OCI-LY3 (cell line): ENCODE results near the gene SLC45A3.

Source experiments
- H2AFZ ChIP-seq: fragments of 200-600, 300-600 bp; shearing (Covaris generic); 2 replicates; pipeline ENCODE4 v1.6.0; 2014; ENCODE audit warnings: antibody characterized with exemption, low read depth, low read length
- H3K27ac ChIP-seq: fragments of 200-600, 300-600 bp; sonication (generic); 2 replicates; pipeline ENCODE4 v1.5.1; 2014; ENCODE audit warnings: mild to moderate bottlenecking, low read length, moderate library complexity, mixed read lengths
- H3K27me3 ChIP-seq: fragments of 200-600, 300-600 bp; sonication (generic); 2 replicates; pipeline ENCODE4 v1.6.1; 2014; ENCODE audit warnings: low read depth, low read length, mixed read lengths
- H3K36me3 ChIP-seq: fragments of 200-600, 300-600 bp; sonication (generic); replicated peaks from 2 replicates; pipeline ENCODE3; 2014; ENCODE audit warnings: low read depth, low read length, mixed read lengths
- H3K4me1 ChIP-seq: fragments of 300-600, 200-600 bp; sonication (generic); 2 replicates; pipeline ENCODE4 v1.6.1; 2014; ENCODE audit warnings: low read length, mixed read lengths
- H3K4me2 ChIP-seq: fragments of 200-600, 300-600 bp; sonication (generic); 2 replicates; pipeline ENCODE4 v1.6.1; 2014; ENCODE audit warnings: low read length, mixed read lengths
- H3K4me3 ChIP-seq: fragments of 300-600, 200-600 bp; sonication (generic); 2 replicates; pipeline ENCODE4 v1.5.1; 2014; ENCODE audit warnings: antibody characterized with exemption, mild to moderate bottlenecking, low read length, moderate library complexity
- H3K79me2 ChIP-seq: fragments of 300-600, 200-600 bp; shearing (Covaris generic); 2 replicates; pipeline ENCODE4 v1.6.1; 2014; ENCODE audit warnings: mild to moderate bottlenecking, low read length, mixed read lengths
- H3K9ac ChIP-seq: fragments of 300-600, 200-600 bp; shearing (Covaris generic); 2 replicates; pipeline ENCODE4 v1.6.0; 2014; ENCODE audit warnings: mild to moderate bottlenecking, low read length, moderate library complexity
- H3K9me3 ChIP-seq: fragments of 200-600, 300-600 bp; shearing (Covaris generic); 2 replicates; pipeline ENCODE4 v1.6.1; 2014; ENCODE audit warnings: low read length, mixed read lengths; ENCODE audit not compliant: insufficient read depth
- H4K20me1 ChIP-seq: fragments of 200-600, 300-600 bp; sonication (generic); 2 replicates; pipeline ENCODE4 v1.6.1; 2016; ENCODE audit warnings: low read length, mixed read lengths; ENCODE audit not compliant: insufficient read depth
- EZH2phosphoT487 ChIP-seq: fragments of 200-600 bp; shearing (Covaris generic); IDR thresholded peaks from 2 replicates; pipeline ENCODE4 v1.6.1; 2018; ENCODE audit warnings: antibody characterized with exemption, mixed run types, low read depth
- TF ChIP-seq, protein P1 (sequence below): fragments of 200-600, 300-600 bp; sonication (generic); IDR thresholded peaks from 2 replicates; pipeline ENCODE4 v1.5.1; 2014; ENCODE audit warnings: antibody characterized with exemption, low read length, low read depth

SLC45A3 gene

DNA sequence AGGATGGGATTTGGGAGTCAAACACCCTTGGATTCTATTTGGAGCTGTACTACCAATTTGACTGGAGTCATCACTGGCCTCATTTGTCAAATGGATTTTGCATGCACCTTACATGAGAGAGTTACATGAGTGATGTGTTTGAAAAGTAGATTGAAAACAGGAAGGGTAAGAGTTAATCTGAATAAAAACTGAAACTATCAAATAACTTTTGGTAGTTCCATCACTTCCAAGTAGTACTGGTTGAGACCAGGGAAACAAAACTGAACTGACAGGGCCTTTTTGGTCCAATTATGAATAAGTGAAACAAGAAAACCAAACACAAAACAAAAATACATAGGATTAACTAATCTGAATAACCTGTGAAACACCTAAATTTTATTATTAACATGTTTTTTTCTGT lies 39.5 kb upstream of the SLC45A3 start:
- peaks cover 84% of the 10 kb centered on the region for H3K36me3 ChIP-seq
- no peak overlapping the region for H2AFZ ChIP-seq
- H3K4me3 ChIP-seq = no peak overlapping the region
- H3K9me3 ChIP-seq = no peaks in the 10 kb centered on the region
- H3K4me2 ChIP-seq = no peak overlapping the region
- peaks cover 45% of the 10 kb centered on the region for H3K79me2 ChIP-seq
- 0 out of 2 replicates have a peak overlapping the region, but pooled peaks have one; percentile 1 for H3K27ac ChIP-seq
- TF ChIP-seq, protein P1, sequence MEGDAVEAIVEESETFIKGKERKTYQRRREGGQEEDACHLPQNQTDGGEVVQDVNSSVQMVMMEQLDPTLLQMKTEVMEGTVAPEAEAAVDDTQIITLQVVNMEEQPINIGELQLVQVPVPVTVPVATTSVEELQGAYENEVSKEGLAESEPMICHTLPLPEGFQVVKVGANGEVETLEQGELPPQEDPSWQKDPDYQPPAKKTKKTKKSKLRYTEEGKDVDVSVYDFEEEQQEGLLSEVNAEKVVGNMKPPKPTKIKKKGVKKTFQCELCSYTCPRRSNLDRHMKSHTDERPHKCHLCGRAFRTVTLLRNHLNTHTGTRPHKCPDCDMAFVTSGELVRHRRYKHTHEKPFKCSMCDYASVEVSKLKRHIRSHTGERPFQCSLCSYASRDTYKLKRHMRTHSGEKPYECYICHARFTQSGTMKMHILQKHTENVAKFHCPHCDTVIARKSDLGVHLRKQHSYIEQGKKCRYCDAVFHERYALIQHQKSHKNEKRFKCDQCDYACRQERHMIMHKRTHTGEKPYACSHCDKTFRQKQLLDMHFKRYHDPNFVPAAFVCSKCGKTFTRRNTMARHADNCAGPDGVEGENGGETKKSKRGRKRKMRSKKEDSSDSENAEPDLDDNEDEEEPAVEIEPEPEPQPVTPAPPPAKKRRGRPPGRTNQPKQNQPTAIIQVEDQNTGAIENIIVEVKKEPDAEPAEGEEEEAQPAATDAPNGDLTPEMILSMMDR = no peak
- no peak for TF ChIP-seq EZH2phosphoT487
- no peaks in the 10 kb centered on the region for H3K27me3 ChIP-seq
- peaks cover 15% of the 10 kb centered on the region; the same call in 1 of the 2 replicates for H3K4me1 ChIP-seq
- H4K20me1 ChIP-seq = peaks cover 17% of the 10 kb centered on the region
- no peak overlapping the region for H3K9ac ChIP-seq

DNA sequence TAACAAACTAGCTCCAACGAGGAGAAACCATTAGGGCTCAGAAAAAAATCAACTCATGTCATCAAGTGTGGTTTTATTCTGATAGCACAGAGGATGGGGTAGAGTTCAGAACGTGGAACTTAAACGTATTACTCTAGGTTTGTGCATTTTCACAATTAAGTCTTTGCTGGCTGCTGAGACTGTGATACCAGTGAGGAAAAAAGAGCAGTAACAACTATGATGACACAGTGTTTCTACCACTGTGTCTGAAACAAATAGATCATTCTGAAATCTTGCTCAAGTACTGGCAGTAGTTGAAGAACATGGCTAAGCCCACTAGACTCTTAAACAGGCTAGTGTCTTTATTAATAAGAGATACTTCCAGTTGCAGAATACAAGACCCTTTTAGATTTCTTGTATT lies 38.7 kb upstream of the SLC45A3 start:
- H3K4me1 ChIP-seq = peaks cover 15% of the 10 kb centered on the region; the same call in 1 of the 2 replicates
- no peak overlapping the region for H3K9ac ChIP-seq
- H3K4me3 ChIP-seq = no peak overlapping the region
- H3K36me3 ChIP-seq = peaks cover 84% of the 10 kb centered on the region
- no peak overlapping the region for H3K27ac ChIP-seq
- H3K79me2 ChIP-seq = peaks cover 38% of the 10 kb centered on the region
- no peaks in the 10 kb centered on the region for H3K27me3 ChIP-seq
- peaks cover 16% of the 10 kb centered on the region for H4K20me1 ChIP-seq
- no peaks in the 10 kb centered on the region for H3K9me3 ChIP-seq
- H3K4me2 ChIP-seq = no peak overlapping the region
- no peak overlapping the region for H2AFZ ChIP-seq
- TF ChIP-seq EZH2phosphoT487 = no peak
- TF ChIP-seq, protein P1 = no peak

DNA sequence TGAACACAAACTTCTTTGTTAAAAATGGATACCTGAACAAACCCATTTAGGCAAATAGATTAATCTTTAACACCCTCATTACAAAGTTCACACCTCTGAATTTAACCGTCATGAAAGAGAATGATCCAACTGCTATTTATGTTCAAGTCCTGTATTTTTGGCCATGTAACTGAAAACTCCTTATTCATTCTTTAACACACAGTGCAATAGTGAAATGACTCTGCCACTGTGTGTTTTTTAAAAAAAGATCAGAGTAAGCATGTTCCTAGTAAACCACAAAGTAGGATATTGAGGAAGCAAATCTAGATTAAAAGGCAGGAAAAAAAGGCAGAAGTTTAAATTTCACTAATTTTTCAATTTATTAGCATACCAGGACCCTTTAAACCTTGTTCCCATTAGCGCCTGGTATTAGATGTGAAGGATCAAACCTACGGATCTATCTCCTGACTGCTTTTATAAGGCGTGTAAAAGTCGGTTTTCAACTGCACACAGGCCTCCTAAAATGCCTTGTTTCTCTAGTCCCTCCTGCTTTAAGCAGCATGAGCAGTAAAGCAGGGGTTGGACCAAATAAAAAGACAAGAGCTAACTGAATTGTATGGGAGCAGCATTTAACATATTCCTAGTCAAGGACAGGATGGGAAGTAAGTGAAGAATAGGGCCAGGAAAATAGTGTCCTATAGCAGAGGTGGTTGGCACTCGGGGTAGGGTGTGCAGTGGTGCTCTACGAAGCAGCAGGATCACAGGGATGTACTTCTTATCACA lies 36.2 kb upstream of the SLC45A3 start:
- Histone ChIP-seq H4K20me1 (peaks cover 12% of the 10 kb centered on the region), H2AFZ (no peak overlapping the region), H3K36me3 (peaks cover 86% of the 10 kb centered on the region), H3K4me1 (peaks cover 15% of the 10 kb centered on the region; the same call in 1 of the 2 replicates), H3K79me2 (peaks cover 22% of the 10 kb centered on the region), H3K4me2 (no peak overlapping the region), H3K27me3 (no peaks in the 10 kb centered on the region), H3K9ac (no peak overlapping the region), H3K4me3 (no peak overlapping the region), H3K27ac (no peak overlapping the region), H3K9me3 (no peaks in the 10 kb centered on the region)
- TF ChIP-seq, protein P1 = no peak
- TF ChIP-seq EZH2phosphoT487 = no peak

DNA sequence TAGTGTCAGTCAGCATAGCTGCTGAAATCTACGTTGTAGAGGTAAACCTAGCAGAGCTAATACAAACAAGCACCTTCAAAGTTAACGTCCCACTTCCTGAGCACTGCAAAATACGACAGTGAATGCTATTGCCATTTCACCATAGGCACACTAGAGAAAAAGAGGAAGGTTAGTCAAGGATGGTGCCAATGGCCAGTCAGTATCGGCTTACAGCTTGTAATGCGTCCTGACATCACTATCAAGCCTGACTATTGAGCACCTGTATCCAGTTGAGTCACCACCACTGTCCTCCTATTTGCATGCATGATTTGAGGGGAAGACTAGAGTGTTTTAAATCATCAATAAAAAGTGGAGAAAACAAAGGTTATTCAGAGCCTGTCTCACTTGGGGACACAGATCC lies 35.3 kb upstream of the SLC45A3 start:
- H3K9ac ChIP-seq = no peak overlapping the region
- 0 out of 2 replicates have a peak overlapping the region, but pooled peaks have one; percentile 5 for H3K27ac ChIP-seq
- H4K20me1 ChIP-seq = peaks cover 13% of the 10 kb centered on the region
- peaks cover 24% of the 10 kb centered on the region for H3K79me2 ChIP-seq
- H3K27me3 ChIP-seq = no peaks in the 10 kb centered on the region
- H3K4me2 ChIP-seq = no peak overlapping the region
- peaks cover 23% of the 10 kb centered on the region; the same call in 1 of the 2 replicates for H3K4me1 ChIP-seq
- no peak overlapping the region for H3K4me3 ChIP-seq
- TF ChIP-seq, protein P1 = no peak
- no peak for TF ChIP-seq EZH2phosphoT487
- H2AFZ ChIP-seq = no peak overlapping the region
- peaks cover 86% of the 10 kb centered on the region for H3K36me3 ChIP-seq
- H3K9me3 ChIP-seq = no peaks in the 10 kb centered on the region
